GM13977 (cell line): ENCODE measurements around the gene ASPSCR1.

Experiments used
- DNase-seq: peaks from one replicate; pipeline ENCODE4 v3.0.0; 2012; ENCODE audit warnings: low spot score
- in situ Hi-C: fragments of 300-500 bp; cut with MboI; formaldehyde crosslinking; loops from one replicate; pipeline ENCODE4 v1.12.0; 2022; ENCODE audit warnings: low sequenced_read_pairs, low pct_unique_long_range_greater_than_20kb, mixed read lengths, inconsistent platforms; ENCODE audit not compliant: unreplicated experiment
- TF ChIP-seq, protein P1 (sequence below): IDR thresholded peaks from 2 replicates; pipeline ENCODE4 v1.5.1; 2012; ENCODE audit warnings: mild to moderate bottlenecking, control low read depth; ENCODE audit not compliant: insufficient read depth; ENCODE audit errors: extremely low read depth, missing control alignments

The ASPSCR1 gene

DNA sequence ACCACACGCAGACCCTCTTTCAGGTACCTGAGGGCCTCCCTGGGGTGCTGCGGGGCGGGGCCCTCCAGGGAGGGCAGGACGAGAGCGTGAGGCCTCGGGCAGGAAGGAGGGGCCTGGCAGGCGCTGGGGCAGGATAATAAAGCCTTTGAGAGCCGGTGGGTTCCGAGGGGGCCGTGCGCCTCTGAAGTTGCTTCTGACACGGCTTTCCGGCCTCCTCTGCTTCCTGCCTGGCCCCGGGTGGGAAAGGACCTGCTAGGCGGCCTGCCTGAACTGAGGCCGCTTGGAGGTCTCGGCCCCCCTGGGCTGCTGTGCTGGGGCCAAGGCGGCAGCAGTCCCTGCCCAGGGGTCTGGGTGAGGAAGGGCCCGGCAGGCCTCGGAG, 34.8 kb downstream of the ASPSCR1 start:
- DNase-seq, result no peak
- TF ChIP-seq, protein P1, sequence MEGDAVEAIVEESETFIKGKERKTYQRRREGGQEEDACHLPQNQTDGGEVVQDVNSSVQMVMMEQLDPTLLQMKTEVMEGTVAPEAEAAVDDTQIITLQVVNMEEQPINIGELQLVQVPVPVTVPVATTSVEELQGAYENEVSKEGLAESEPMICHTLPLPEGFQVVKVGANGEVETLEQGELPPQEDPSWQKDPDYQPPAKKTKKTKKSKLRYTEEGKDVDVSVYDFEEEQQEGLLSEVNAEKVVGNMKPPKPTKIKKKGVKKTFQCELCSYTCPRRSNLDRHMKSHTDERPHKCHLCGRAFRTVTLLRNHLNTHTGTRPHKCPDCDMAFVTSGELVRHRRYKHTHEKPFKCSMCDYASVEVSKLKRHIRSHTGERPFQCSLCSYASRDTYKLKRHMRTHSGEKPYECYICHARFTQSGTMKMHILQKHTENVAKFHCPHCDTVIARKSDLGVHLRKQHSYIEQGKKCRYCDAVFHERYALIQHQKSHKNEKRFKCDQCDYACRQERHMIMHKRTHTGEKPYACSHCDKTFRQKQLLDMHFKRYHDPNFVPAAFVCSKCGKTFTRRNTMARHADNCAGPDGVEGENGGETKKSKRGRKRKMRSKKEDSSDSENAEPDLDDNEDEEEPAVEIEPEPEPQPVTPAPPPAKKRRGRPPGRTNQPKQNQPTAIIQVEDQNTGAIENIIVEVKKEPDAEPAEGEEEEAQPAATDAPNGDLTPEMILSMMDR, result no peak
- in situ Hi-C loops, result no loop called here

DNA sequence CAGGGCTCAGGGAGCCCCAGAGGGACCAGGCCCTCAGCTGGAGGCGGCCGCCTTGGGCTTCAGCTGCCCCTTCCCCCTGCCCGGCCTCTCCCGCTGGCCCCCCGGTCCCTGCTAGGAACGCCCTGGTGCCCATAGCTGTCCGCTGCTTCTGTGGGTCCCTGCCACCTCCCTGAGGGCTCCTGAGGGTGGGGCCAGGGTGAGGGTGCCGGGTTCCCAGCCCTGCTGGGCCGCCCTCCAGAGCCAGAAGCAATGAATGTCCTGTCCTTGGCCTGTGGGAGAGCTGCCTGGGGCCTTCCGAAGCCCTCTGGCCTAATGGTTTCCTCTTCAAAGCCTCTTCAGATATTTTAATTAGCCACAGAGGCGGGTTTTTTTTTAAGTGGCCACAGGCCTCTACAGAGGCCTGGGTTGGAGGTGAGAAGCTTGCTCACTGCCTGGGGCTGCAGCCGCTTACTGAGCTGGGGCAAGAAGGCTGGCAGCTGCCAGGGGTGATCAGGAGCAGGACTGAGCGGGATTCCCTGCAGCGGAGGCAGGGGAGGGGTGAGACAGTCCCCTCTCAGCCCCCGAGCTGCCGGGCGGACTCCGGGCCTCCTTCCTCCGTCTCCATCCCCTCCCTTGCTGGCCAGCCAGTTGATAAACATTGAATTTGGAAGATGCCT, 35.3 kb downstream of the ASPSCR1 start:
- in situ Hi-C loops, result no loop called here
- TF ChIP-seq, protein P1, result no peak
- no peak for DNase-seq

DNA sequence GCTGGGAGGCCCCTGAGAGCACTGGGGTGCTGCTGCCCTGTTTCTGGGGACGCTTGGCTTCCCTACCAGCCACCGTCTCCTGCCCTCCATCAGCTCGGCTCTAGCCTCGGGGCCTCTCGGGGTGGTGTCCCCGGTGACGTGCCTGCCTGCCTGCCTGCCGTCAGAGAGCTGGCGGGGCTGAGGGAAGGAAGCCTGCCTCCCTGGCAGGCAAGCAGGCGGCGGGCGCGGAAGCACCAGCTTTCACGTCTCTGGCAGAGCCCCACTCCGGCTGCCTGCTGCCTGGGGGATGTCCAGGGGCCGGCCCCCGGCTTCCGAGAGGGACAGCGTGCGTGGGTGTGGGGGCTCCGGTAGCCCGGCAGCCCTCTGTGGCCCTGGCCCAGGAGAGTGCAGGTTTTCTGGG, 35.9 kb downstream of the ASPSCR1 start:
- no peak for DNase-seq
- TF ChIP-seq, protein P1, result no peak
- in situ Hi-C loops, result no loop called here

DNA sequence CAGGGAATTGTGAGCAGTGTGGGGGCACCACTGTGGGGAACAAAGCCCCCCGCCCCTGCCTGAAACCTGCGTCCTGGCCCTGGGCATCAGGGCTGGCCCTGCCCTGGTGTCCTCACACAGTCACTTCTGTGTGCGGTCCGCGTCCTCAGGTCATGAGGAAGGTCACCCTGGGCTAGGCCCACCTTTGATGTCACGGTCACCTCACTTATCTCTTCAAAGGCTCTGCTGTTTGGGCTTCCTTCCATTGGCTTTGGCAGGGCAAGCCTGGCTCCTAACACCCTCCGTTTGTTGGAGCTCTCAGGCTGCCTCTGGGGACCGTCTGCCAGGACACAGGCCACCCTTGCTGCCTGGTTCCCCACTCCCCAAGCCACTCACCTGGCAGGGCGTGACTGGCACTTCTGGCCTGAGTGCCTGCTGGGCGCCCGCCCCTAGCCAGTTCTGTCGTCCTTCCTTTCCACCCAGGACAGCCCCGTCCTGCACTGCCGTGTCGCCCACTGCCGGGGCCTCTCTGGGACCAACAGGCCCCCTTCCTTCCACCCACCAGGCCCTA, 36.4 kb downstream of the ASPSCR1 start:
- TF ChIP-seq, protein P1, result no peak
- in situ Hi-C loops, result no loop called here

DNA sequence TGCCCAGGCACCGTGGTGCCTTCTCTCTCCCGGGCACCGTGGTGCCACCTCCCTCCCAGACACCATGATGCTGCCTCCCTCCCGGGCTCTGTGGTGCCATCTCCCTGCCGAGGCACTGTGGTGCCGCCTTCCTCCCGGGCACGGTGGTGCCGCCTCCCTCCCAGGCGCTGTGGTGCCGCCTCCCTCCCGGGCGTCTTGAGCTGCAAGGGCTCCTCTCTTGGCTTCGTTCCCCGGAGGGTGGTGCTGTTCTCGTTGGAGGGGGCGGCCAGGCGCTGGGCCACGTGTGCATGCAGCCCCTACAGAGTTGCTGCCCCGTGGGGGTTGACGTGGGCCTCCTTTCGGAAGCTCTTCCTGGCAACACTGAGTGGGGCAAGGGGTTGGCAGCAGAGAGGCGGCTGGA, 37.0 kb downstream of the ASPSCR1 start:
- in situ Hi-C loops, result no loop called here
- TF ChIP-seq, protein P1, result no peak
- DNase-seq, result no peak

More for the DNA sequence above, 36.4 kb downstream of the ASPSCR1 start:
- DNase-seq, result no peak

DNA sequence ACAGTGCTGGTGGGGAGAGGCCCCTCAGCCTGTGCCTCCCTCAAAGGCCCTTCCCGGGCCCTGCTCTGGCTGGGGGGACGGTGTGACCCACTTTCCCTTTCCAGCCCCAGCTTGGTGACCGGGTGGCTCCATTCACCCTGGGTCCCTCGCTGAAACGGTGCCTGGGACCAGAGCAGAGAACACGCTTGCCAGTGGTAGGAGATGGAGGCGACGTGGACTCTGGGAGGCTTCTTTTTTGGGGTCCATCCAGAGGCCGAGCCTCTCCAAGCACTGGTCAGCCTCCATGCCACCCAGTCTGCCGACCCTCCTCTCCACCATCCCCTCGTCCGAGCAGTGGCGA, 37.5 kb downstream of the ASPSCR1 start:
- TF ChIP-seq, protein P1, result no peak
- no peak for DNase-seq
- in situ Hi-C loops, result no loop called here
